ENCODE measurements around the gene SETBP1.
A peak's percentile ranks its signal among the peaks of the same experiment; 100 is the strongest.

The SETBP1 gene

DNA sequence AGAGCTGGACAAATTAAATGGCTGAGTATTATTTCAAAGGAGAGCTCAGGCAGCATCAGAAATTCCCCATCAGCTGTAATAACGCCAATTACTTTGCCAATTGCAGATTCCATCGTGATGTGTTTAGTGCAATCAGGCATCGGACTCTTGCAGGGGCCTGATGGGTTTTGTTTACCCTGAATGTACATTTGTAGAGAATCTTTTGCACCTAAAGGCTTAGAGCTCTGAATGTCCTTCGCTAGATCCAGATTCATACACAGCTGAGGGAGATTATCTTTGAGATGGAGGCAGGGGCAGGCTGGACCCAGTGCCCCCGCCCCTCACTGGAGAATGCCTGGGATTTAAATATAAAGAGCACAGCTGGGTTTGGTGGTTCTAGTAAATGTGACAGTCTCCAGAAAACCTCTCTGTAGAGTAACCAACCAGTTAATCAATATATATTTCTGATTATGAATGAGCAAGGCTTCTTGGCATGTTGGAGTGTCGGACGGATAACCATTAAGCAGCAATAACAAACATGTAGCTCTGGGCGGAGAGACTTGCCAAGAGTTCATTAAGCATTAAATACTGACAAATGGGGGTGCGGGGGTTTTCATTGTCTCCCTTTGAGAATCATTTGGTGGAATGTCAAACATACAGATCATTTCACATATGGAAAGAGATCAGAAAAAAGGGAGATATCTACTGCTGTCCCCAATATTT lies 200.9 kb downstream of the SETBP1 start:
- DNase-seq (ENCODE audit: low read depth), result no peak
- no peak for TF ChIP-seq MYC (IDR thresholded peaks at IDR 0.05; ENCODE audit: low read depth, low read length)
- no peak for TF ChIP-seq POLR2A (IDR thresholded peaks at IDR 0.05; ENCODE audit: extremely low read depth, insufficient read length)

GRCh38 chr18:44882163-44882868 lies 201.6 kb downstream of the SETBP1 start:
- no peak for DNase-seq (ENCODE audit: low read depth)
- TF ChIP-seq MAX (IDR thresholded peaks at IDR 0.05; ENCODE audit: low read depth, low read length) (no peak), POLR2A (IDR thresholded peaks at IDR 0.05; ENCODE audit: extremely low read depth, insufficient read length) (no peak), MYC (IDR thresholded peaks at IDR 0.05; ENCODE audit: low read depth, low read length) (no peak), CTCF (IDR thresholded peaks at IDR 0.05; ENCODE audit: low read depth, low read length) (no peak)
- H3K4me3 ChIP-seq (ENCODE audit: low read depth, low read length), result no peak overlapping the region

More for the DNA sequence above, 200.9 kb downstream of the SETBP1 start:
- H3K4me3 ChIP-seq (ENCODE audit: low read depth, low read length), result no peak overlapping the region

DNA sequence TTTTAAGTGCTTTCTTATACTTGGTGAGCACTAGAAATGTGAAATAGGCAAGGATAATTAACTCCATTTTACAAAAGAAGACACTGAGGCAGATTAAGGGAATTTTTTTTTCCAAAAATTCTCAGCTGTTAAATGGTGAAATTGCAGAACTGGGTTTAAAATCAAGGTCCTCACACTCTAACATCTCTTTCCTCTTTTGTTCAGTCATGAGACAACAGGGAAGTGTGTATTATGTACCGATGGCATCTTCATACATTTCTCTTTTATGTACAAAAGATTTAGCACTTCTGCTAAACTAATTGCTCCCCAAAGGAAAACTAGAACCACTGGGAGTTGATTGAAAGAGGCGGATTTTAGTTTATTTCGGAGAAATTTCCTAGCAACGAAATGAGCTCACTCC lies 203.0 kb downstream of the SETBP1 start:
- no peak overlapping the region for H3K4me3 ChIP-seq (ENCODE audit: low read depth, low read length)
- no peak for DNase-seq (ENCODE audit: low read depth)
- TF ChIP-seq MAX (IDR thresholded peaks at IDR 0.05; ENCODE audit: low read depth, low read length), result no peak
- TF ChIP-seq MYC (IDR thresholded peaks at IDR 0.05; ENCODE audit: low read depth, low read length), result no peak
- TF ChIP-seq POLR2A (IDR thresholded peaks at IDR 0.05; ENCODE audit: extremely low read depth, insufficient read length), result no peak
- TF ChIP-seq CTCF (IDR thresholded peaks at IDR 0.05; ENCODE audit: low read depth, low read length), result no peak

GRCh38 chr18:44884431-44884830 lies 203.7 kb downstream of the SETBP1 start:
- TF ChIP-seq MYC (IDR thresholded peaks at IDR 0.05; ENCODE audit: low read depth, low read length) (no peak), MAX (IDR thresholded peaks at IDR 0.05; ENCODE audit: low read depth, low read length) (no peak), POLR2A (IDR thresholded peaks at IDR 0.05; ENCODE audit: extremely low read depth, insufficient read length) (no peak), CTCF (IDR thresholded peaks at IDR 0.05; ENCODE audit: low read depth, low read length) (no peak)
- no peak overlapping the region for H3K4me3 ChIP-seq (ENCODE audit: low read depth, low read length)
- DNase-seq (ENCODE audit: low read depth), result no peak

DNA sequence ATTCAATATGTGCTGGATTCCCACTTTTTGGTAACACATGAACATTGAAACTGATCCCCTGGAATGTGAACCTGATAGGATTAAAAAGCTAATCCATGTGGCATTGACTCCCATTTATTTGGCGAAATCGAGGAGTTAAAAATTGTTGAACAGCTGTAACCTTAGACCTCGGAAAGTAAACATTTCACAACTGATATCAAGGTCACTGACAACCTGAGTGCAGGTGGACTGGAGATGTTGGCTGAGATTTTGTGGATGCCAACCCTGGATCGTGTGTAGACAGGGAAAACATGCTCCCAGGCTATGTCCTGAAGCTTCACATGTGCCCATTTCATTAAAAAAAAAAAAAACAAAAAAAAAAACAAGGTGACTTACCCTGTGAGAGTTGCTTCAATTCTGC lies 204.8 kb downstream of the SETBP1 start:
- no peak for DNase-seq (ENCODE audit: low read depth)
- no peak overlapping the region for H3K4me3 ChIP-seq (ENCODE audit: low read depth, low read length)
- TF ChIP-seq MAX (IDR thresholded peaks at IDR 0.05; ENCODE audit: low read depth, low read length) (no peak), POLR2A (IDR thresholded peaks at IDR 0.05; ENCODE audit: extremely low read depth, insufficient read length) (no peak), CTCF (IDR thresholded peaks at IDR 0.05; ENCODE audit: low read depth, low read length) (no peak), MYC (IDR thresholded peaks at IDR 0.05; ENCODE audit: low read depth, low read length) (no peak)

DNA sequence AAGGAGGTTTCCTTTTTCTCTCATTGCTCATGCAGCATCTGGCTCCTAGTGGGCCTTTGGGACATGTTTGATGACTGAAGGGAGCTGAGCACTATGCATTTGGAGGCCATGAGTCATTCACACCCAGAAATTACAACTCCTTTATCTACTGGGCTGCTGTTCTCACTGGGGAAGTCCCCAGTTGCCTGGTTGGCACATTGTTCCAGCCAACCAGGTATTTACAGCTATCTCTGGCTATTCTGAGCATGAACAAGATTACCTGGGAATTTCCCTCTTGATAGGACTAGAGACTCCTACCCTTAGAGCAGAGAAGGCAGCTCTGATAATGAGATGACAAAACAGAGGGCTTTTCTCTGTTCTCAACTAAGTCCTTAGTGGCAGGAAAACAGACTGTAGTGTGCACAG lies 206.5 kb downstream of the SETBP1 start:
- TF ChIP-seq MYC (IDR thresholded peaks at IDR 0.05; ENCODE audit: low read depth, low read length) (no peak), POLR2A (IDR thresholded peaks at IDR 0.05; ENCODE audit: extremely low read depth, insufficient read length) (no peak), CTCF (IDR thresholded peaks at IDR 0.05; ENCODE audit: low read depth, low read length) (no peak), MAX (IDR thresholded peaks at IDR 0.05; ENCODE audit: low read depth, low read length) (no peak)

More for the DNA sequence above, 206.5 kb downstream of the SETBP1 start:
- peak; percentile 6 for DNase-seq (ENCODE audit: low read depth)
- H3K4me3 ChIP-seq (ENCODE audit: low read depth, low read length), result no peak overlapping the region

Measured in NB4 (cell line).